Hematopoietic multipotent progenitor cell (in vitro differentiated cells): ENCODE results near the gene GASK1A. TPM values are rescaled to one million over a fixed set of nuclear protein-coding genes. Genes with fewer than 3 reads are reported as not detected.
"Not testable (repeated sequence)": the region's sequence is repeated elsewhere in the genome, so short reads cannot be mapped to it uniquely, and the experiment has no call there.

Experiments
- DNase-seq, 3 donors: peaks; one replicate each; pipeline ENCODE4 v3.0.0-alpha.2; 2011 to 2015; ENCODE audit warnings: low read depth in 2 of 3, low spot score in 2 of 3
- total RNA-seq: library from RNA; depleted of rRNA; stranded (reverse); fragments of >200 nt; gene quantifications from one replicate; pipeline ENCODE4 v1.2.3, GENCODE V29; 2012

The GASK1A gene
- total RNA-seq, 1 donor = 1.6 TPM

DNA sequence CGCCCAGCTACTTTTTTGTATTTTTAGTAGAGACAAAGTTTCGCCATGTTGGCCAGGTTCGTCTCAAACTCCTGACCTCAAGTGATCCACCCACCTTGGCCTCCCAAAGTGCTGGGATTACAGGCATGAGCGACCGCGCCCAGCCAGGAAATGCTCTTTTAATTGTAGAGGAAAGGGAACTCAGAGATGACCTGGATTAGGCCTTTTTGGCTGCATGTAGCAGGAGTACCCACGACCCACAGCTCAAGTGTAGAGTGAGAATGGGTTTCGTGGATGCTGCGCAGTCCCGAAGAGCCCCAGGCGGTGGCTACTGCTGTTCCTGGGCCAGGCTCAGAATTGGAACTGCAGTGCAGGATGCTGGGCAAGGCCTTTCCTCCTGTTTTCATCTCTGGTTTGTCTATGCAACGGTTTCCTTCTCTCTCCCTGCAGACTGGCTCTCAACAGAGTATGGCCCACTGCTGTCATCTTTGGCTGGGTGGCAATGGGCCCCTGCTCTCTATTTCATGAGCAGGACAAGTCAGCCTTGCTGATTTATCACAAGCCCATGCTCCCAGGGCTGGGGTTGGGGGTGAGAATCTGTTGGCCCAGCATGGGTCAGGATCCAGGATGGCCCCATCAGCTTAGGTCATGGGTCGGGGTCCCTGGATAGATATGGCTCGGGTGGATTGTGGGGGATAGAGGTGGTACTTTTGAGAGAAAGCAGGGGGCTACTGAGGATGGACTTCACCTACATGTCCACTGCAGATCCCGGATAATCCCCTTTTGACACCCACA is 51.2 kb downstream of the GASK1A start:
- no peak for DNase-seq

DNA sequence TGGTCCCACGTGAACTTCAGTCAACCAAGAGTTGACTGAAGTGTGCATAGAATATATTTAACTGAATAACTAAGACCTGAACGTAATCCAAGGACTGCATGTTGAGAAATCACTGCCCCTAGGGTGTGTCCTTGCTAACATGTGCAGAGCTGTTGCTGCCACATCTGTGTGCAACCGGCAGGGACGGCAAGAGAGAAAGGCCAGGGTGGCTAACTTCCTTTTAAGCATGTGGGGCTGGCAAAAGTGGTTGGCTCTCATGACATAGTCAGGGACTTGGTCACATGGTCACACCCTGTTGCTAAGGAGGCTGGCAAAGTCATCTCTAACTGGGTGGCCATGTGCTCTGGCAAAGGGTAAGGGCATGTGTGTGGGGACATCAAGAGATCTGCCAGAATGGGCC is 52.4 kb downstream of the GASK1A start:
- no peak for DNase-seq

DNA sequence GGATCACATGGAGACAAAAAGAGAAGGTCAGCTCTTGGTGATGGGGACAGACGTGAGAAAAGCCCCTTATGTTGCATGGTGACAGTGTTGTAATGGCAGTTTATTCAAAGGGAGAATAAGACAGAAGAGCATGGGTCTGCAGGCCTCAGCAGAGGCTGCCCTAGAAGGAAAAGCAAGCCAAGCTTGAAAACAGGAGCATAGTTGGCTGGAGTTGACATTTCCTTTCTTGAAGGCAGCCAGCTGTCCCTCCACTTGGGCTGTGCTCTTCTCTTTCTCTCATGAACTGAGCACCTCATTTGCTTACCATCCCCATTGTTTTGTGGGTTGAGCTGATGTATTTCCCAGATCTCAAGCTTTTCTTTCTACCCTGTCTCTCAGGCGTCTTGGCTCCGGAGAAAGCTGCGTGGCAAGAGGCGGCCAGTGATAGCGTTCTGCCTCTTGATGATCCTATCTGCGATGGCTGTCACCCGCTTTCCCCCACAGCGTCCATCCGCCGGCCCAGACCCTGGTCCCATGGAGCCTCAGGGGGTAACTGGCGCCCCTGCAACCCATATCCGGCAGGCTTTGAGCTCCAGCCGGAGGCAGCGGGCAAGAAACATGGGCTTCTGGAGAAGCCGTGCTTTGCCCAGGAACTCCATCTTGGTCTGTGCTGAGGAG is 52.9 kb downstream of the GASK1A start:
- DNase-seq = no peak

DNA sequence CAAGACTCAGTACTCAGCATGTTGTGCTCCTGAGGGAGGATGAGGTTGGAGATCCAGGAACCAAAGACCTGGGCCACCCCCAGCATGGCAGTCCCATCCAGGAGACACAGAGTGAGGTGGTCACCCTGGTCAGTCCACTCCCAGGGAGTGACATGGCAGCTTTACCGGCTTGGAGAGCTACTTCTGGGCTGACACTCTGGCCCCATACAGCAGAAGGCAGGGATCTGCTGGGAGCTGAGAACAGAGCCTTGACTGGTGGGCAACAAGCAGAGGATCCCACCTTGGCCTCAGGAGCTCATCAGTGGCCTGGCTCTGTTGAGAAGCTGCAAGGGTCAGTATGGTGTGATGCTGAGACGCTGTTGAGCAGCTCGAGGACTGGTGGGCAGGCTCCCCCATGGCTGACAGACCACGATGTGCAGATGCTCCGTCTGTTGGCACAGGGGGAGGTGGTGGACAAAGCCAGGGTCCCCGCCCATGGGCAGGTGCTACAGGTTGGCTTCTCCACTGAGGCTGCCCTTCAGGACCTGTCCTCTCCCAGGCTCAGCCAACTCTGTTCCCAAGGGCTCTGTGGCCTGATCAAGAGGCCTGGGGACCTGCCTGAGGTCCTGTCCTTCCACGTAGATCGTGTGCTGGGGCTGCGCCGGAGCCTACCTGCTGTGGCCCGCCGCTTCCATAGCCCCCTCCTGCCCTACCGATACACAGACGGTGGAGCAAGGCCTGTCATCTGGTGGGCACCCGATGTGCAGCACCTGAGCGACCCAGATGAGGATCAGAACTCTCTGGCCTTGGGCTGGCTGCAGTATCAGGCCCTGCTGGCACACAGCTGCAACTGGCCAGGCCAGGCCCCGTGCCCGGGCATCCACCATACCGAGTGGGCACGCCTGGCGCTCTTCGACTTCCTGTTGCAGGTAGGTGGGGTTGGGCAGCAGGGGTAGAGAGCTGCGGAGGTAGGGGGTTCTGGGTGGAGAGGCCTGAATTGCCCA is 53.8 kb downstream of the GASK1A start:
- DNase-seq = no peak

- no peak for DNase-seq
These were observed 55.1 kb downstream of the GASK1A start for GRCh38 chr3:43034200-43034599.

DNA sequence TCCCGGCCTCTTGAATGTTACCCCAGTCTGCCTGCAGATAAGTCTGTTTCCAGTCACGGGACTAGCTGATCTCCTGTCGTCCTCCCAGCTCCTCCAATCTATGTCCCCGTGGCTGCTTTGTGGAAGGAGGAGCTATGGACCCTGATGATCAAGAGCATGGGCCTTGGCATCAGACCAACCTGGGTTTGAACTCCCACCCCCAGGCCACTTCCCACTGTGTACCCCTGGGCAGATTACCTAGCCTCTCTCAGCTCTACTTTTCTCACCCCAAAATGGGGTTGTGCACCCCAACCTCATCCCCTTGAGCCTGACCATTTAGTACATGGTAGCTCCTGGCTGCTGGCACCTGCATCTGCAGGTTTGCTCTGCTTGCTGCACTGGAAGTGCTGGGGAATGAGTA is 55.8 kb downstream of the GASK1A start:
- DNase-seq = no peak

DNA sequence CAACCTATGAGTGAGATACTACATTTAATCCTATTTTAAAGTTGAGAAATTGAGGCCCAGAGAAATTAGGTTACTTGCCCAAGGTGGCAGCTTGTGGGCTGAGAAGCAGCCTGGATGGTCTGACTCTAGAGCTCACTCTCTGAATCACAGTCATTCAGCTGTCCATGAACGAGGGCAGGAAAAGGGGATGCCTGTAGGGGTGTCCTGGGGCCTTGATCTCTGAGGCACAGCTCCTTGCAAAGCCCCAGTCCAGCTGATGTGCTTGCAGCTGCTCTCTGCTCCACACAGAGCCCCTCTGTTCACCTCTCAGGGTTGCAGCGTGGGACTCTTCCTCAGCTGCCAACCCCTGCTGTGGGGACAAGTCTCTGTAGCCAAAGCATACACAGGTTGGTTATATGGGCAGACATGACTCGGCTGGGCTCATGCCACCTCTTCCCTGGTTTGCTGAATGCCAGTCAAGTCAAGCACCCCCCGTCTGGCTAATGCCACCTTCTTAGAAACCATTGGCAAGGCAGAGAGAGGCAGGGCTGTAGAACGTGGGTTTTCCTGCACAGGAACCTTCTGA is 56.8 kb downstream of the GASK1A start:
- no peak for DNase-seq

DNA sequence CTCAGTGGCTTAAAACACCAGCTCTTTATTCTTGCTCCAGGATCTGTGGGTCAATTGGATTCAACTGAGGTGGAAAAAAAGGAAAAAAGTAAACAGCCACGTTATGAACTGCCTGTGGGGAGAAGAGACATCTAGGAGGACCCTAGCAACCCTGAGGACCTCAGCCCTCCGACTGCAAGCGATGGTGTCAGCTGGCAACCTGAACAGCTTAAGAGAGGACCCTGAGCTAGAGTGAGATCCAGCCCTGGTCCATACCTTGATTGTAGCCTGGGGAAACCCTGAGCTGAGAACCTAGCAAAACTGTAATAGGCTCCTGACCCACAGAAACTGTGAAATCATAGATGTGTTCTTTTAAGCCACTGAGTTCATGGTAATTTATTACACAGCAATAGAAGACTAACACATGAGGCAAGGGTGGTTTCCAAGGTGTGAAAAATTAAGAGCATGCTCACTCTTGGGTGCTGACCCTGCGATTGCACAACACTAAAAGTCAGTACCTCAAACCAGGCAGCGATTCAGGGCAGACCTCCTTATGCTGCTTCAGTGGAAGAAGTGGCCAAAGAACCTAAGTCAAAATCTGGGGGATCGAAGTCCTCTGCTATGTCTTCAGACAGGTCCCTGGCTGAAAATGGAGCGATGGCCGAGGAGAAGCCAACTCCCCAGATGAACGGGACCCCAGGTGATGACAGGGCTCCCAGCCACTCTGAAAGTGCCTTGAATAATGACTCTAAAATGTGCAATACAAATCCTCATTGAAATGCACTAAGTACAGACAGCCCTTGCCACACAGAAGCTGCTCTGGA is 57.7 kb downstream of the GASK1A start:
- no peak for DNase-seq

GRCh38 chr3:43038010-43038409 is 58.9 kb downstream of the GASK1A start:
- DNase-seq = no peak

- no peak for DNase-seq
These were observed 62.4 kb downstream of the GASK1A start for GRCh38 chr3:43041517-43041916.

DNA sequence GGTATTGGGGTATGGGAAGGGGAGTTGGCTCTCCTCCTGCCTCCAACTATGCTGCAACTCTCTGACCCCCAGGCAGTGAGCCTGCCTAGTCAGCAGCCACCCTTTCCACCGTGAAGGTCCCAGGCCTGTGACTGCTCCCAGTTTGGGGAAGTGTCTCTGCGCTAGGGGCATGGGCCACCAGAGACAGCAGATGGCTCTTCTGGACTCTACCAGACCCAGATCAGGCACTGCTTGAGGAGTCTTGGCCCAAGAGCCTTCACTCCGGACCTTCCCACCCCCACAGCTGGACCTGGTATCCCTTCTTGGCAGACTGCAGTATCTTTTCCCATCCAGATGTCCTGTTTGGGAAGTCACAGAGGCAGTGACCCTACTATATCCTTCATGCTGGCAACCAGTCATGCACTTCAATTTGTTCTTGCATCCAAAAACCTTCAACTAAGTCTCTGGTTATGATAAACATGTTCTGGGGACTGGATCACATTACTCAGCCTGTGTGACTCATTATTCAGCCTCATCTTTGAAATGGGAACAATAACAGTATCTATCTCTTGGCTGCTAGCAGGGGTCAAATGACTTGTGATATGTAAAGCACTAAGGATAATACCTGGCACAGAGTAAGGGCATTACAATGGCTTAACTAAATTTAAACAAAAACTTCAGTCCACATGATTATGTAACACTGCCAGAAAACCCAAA is 64.1 kb downstream of the GASK1A start:
- no peak for DNase-seq

DNA sequence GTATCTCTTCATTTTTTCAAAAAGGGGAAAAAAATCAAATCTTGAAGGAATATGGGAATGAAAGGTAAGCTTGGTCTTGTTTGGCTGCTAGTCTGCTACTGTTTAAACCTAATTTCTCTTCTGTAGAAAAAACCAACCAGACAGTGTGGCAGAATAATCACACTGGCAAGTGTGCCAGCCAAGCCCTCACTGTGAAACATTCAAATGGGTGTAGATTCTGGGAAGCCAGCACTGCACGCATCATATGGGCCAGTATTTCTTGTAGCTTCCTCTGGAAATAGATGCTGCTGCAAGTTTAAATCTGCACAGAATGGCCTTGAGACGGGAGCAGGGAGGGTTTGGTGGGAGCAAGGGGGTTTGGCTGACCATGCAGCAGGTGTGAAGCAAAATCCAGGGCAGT is 64.7 kb downstream of the GASK1A start:
- no peak for DNase-seq

DNA sequence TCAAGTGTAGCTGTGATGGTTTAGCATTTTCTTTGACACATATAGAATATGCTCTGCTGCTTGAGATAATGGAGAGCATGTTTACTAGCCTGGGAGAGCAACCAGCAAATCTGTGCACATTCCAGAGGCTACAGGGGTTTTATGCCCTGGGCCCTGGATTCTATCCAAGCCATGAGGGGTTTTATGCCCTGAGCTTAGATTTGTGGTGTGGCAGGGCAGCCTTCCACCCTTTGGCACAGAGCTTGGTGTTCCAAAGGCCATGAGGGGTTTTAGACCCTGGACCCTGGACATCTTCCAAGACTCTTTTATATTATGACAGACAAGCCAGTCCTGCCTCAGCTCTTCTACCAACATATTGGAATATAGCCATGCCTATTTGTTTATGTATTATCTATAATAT is 66.0 kb downstream of the GASK1A start:
- DNase-seq = not testable (repeated sequence)

GRCh38 chr3:43046583-43046982 is 67.5 kb downstream of the GASK1A start:
- no peak for DNase-seq

DNA sequence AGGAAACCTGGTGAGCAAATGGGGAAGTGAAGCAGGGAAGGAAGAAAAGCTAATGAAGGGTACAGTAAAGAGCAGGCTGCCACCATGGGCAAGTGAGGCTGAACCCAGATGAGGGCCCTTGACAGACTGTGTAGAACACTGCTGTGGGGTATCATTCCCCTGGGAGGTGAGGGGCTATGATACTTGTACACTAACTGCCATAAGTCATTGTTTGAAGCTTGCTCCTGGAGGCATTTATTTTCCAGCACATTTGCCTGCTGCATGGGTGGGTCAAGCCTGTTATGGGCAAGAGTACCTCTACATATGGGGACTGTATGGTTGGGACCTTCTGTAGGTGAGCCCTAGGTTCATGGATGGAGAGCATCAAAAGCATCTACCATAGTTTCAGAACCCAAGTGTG is 69.4 kb downstream of the GASK1A start:
- no peak for DNase-seq

DNA sequence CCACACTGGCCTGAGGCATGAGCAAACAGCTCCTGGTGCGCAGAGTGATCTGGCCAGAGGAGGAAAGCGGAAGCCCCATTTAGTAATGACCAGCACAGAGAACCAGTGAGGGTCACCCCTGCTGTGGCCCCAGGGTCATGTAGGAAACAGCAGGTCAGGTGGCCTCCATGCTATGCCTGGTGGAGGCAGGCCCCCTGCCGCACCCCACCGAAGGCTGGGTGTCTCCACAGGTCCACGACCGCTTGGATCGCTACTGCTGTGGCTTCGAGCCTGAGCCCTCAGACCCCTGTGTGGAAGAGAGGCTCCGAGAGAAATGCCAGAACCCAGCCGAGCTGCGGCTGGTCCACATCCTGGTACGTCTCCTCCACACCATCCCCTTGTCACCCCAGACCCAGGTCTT is 74.2 kb downstream of the GASK1A start:
- DNase-seq = no peak

- DNase-seq = no peak
These were observed 75.6 kb downstream of the GASK1A start for GRCh38 chr3:43054754-43055153.

GRCh38 chr3:43055393-43055792 is 76.3 kb downstream of the GASK1A start:
- DNase-seq = no peak
